Fibroblast of lung (primary cell): ENCODE data around the gene TRPM4.

Source experiments
- EZH2 ChIP-seq: IDR thresholded peaks from 2 replicates; pipeline ENCODE4 v1.5.1; 2012; ENCODE audit warnings: low read length, control low read depth, mild to moderate bottlenecking; ENCODE audit errors: missing control alignments
- TF ChIP-seq, protein P1 (sequence below), 2 donors: IDR thresholded peaks in 1 of 2; conservative IDR thresholded peaks in 1 of 2; 1 replicate in 1 of 2; 2 replicates in 1 of 2; pipeline ENCODE4 v1.5.1; 2011 to 2012; ENCODE audit warnings: low read length in 2 of 2, control low read depth in 1 of 2, inconsistent platforms in 1 of 2, low read depth in 1 of 2, mild to moderate bottlenecking in 1 of 2

- TF ChIP-seq, protein P1, sequence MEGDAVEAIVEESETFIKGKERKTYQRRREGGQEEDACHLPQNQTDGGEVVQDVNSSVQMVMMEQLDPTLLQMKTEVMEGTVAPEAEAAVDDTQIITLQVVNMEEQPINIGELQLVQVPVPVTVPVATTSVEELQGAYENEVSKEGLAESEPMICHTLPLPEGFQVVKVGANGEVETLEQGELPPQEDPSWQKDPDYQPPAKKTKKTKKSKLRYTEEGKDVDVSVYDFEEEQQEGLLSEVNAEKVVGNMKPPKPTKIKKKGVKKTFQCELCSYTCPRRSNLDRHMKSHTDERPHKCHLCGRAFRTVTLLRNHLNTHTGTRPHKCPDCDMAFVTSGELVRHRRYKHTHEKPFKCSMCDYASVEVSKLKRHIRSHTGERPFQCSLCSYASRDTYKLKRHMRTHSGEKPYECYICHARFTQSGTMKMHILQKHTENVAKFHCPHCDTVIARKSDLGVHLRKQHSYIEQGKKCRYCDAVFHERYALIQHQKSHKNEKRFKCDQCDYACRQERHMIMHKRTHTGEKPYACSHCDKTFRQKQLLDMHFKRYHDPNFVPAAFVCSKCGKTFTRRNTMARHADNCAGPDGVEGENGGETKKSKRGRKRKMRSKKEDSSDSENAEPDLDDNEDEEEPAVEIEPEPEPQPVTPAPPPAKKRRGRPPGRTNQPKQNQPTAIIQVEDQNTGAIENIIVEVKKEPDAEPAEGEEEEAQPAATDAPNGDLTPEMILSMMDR (conservative IDR thresholded peaks at IDR 0.05 in 1 of 2, IDR thresholded peaks at IDR 0.05 in 1 of 2; ENCODE audit: low read depth in 1 of 2, low read length in 2 of 2) = no peak
- no peak for TF ChIP-seq EZH2
Measured at GRCh38 chr19:49186108-49186507, 28.5 kb downstream of the TRPM4 start.
